Measurements from ENCODE around the gene FAAH.
"Not testable (repeated sequence)": the region's sequence is repeated elsewhere in the genome, so short reads cannot be mapped to it uniquely, and the experiment has no call there.

The FAAH gene

DNA sequence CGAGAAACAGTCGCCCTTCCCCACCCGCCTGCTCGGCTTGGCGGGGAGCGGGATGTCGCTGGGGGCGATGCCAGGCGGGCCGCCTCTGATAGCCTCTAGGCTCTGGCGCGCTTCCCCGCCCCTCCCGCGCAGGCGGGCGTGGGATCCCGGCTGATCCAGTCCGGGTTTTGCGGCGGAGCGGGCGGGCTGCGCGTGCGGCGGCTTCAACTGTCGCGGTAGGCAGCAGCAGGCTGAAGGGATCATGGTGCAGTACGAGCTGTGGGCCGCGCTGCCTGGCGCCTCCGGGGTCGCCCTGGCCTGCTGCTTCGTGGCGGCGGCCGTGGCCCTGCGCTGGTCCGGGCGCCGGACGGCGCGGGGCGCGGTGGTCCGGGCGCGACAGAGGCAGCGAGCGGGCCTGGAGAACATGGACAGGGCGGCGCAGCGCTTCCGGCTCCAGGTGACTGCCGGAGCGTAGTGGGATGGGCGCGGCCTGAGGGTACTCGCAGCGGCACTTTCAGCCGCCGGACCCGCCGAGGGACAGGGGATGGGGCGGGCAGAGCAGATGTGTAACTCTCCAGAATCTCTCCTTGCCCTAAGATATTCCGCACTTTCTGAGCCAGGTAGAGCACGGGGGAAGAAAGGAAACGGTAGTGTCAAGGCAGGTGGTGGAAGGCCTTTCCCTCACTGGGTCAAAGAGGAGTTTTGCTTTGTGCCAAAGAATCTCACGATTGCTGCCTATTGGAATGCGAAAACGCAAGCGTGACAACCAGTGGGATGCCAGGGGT is at the start of gene FAAH:
Gene FAAH (plus strand): TSS at position 210 of the 764 bp plus-strand sequence. CDS start 32 bp downstream, at position 242.
- peak; percentile 83 for DNase-seq (ENCODE audit: low spot score)

- DNase-seq (ENCODE audit: low spot score) = no peak
Measured at GRCh38 chr1:46344481-46344880, 49.6 kb upstream of the FAAH start.

DNA sequence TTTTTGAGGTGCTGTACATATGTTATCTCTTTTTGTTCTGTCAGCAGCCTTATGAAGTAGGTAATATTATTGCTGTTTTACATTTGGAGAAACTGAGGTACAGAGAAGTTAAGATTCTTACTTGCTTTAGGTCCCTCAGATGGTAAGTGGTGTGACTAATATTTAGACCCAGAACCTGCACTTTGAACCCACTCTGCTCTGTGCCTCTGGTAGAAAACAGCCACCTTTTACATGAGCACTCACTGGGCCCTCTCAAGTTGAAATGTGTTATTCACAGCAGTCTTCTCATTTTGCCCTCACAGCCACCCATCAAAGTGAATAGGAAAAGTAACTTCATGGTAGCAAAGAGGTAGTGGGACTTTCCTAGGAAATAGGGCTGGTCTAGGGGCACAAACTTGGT is 48.8 kb upstream of the FAAH start:
- no peak for DNase-seq (ENCODE audit: low spot score)

- DNase-seq (ENCODE audit: low spot score) = no peak
Measured at GRCh38 chr1:46352363-46352762, 41.8 kb upstream of the FAAH start.

GRCh38 chr1:46355920-46356319 is 38.2 kb upstream of the FAAH start:
- DNase-seq (ENCODE audit: low spot score) = not testable (repeated sequence)

GRCh38 chr1:46362158-46362557 is 32.0 kb upstream of the FAAH start:
- DNase-seq (ENCODE audit: low spot score) = no peak

- DNase-seq (ENCODE audit: low spot score) = no peak
Measured at GRCh38 chr1:46363121-46363520, 31.0 kb upstream of the FAAH start.

GRCh38 chr1:46364612-46365011 is 29.5 kb upstream of the FAAH start:
- DNase-seq (ENCODE audit: low spot score) = no peak

- not testable (repeated sequence) for DNase-seq (ENCODE audit: low spot score)
Measured at GRCh38 chr1:46365796-46366195, 28.3 kb upstream of the FAAH start.

GRCh38 chr1:46367072-46367471 is 27.0 kb upstream of the FAAH start:
- DNase-seq (ENCODE audit: low spot score) = no peak

- DNase-seq (ENCODE audit: low spot score) = not testable (repeated sequence)
Measured at GRCh38 chr1:46367701-46368100, 26.4 kb upstream of the FAAH start.

GRCh38 chr1:46368791-46369190 is 25.3 kb upstream of the FAAH start:
- no peak for DNase-seq (ENCODE audit: low spot score)

GRCh38 chr1:46369542-46370213 is 24.4 kb upstream of the FAAH start:
- DNase-seq (ENCODE audit: low spot score) = no peak

DNA sequence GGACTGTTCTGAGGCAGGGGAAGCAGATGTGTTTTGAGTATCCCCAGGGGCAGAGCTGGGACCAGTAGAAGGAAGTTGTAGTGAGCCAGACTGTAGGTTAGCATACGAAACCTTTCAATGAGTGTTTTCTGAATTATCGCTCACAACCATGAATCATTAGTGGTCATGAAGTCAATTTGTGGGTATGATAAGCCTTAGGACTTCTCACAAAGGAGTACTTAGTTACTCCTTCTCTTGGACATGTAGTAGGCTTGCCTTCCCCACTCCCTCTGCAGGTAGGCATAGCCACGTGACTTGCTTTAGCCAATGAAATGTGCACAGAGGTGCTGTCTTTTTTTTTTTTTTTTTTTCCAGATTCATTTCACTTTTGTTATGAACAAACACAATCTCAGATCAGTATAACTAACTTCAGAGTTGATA is 23.9 kb upstream of the FAAH start:
- DNase-seq (ENCODE audit: low spot score) = no peak

- no peak for DNase-seq (ENCODE audit: low spot score)
Measured at GRCh38 chr1:46372431-46372830, 21.7 kb upstream of the FAAH start.

GRCh38 chr1:46379996-46380395 is 14.1 kb upstream of the FAAH start:
- DNase-seq (ENCODE audit: low spot score) = no peak

DNA sequence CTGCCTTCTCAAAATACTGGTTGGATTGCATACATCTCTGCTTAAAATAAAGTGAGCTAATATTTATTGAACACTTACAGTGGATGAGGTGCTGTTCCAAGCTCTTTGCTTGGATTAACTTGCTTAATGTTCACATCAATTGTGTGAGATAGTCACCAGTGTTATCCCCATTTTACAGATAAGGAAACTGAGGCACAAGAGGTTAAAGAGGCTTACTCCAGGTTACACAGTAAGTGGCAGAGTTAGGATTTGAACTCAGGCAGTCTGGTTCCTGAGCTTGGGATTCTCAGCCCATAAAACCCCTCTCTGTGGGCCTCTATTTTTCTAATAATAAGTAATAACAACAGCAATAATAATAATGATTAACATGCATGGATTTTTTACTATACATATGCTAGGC is 13.6 kb upstream of the FAAH start:
- DNase-seq (ENCODE audit: low spot score) = no peak

- DNase-seq (ENCODE audit: low spot score) = no peak
Measured at GRCh38 chr1:46393510-46393909, 607 bp upstream of the FAAH start.

DNA sequence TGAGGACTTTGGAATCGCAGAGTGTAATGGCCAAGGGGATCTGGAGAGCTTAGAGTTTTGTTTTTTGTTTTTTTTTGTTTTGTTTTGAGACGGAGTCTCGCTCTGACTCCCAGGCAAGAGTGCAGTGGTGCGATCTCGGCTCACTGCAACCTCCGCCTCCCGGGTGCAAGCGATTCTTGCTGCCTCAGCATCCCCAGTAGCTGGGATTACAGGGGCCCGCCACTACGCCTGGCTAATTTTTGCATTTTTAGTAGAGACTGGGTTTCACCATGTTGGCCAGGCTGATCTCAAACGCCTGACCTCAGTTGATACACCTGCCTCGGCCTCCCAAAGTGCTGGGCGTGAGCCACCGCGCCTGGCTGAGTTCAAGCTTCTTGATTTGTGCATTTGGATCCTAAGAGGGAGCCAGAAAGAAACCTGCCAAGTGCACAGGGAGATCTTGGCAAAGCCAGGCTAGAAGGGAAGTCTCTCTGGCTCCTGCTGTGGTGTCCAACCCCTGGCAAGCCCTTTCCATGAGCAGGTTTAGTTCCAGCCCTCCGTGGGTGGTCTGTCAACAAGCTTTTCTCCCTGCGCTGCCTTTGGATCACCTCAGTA is 852 bp downstream of the FAAH start:
- DNase-seq (ENCODE audit: low spot score) = no peak

GRCh38 chr1:46396441-46397398 is 2.6 kb downstream of the FAAH start:
- no peak for DNase-seq (ENCODE audit: low spot score)

- DNase-seq (ENCODE audit: low spot score) = no peak
Measured at GRCh38 chr1:46399307-46399706, 5.2 kb downstream of the FAAH start.

DNA sequence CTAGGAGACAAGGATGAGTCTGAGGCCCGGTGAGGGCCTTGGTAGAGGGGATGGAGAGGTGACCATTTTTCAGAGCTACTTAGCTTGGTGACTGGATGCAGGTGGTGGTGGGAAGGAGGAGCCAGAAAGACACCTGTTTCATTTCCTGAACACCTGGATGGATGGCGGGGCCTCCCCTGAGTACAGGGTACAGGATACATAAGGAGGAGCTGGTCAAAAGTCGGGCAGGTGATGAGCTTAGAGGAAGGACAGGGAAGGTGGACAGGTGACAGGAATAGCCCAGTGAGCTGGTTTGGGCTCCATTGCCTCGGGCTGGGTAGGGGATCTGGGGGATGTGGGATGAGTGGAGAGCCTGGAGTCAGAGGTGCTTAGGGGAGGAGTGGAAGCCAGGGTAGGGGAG is 6.3 kb downstream of the FAAH start:
- no peak for DNase-seq (ENCODE audit: low spot score)
